Daoy (cell line): ENCODE data around the gene EXOC4. TPM values are rescaled to one million over a fixed set of nuclear protein-coding genes. Genes with fewer than 3 reads are reported as not detected.

Source experiments
- DNase-seq: peaks from one replicate; pipeline ENCODE4 v3.0.0-alpha.2; 2015; ENCODE audit warnings: low read depth
- total RNA-seq: library from RNA; depleted of rRNA; stranded (reverse); fragments of >200 nt; shearing (Covaris generic); gene quantifications from 2 replicates; pipeline ENCODE4 v1.2.3, GENCODE V29; 2014

The EXOC4 gene
- total RNA-seq, 1 experiment from 2014 or later = 36.9 TPM

GRCh38 chr7:133670250-133670649, 417.4 kb downstream of the EXOC4 start:
- no peak for DNase-seq

- no peak for DNase-seq
Measured at GRCh38 chr7:133672866-133673265, 420.0 kb downstream of the EXOC4 start.

DNA sequence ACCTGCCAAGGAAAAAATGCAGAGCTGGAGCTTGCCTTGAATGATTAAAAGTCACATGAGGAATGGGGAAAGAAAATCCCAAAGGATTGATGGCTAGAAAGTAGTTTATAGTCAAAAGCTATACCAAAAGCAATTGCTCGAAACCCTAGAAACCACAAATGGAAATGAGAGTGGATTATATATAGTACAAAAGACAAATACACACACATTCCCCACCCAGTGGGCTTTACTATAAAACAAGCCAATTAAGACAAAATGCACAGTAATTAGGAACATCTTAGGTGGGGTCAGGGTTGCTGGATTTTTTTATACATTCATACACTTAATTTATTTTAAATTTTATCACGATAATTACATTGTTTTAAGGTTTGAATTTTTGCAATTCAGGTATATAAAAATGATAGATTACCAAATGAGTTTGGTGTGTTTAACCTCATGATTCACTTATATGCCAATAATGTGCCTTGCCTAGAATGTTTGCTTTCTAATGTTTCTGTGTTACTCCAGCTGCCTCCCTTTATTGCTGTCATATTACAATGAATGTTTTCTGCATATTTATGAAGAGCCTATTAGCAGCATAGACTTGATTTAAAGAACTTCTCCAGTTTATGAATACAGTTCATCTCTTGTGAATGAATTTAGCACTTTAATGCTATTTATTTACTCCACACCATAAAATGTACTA, 421.3 kb downstream of the EXOC4 start:
- no peak for DNase-seq

DNA sequence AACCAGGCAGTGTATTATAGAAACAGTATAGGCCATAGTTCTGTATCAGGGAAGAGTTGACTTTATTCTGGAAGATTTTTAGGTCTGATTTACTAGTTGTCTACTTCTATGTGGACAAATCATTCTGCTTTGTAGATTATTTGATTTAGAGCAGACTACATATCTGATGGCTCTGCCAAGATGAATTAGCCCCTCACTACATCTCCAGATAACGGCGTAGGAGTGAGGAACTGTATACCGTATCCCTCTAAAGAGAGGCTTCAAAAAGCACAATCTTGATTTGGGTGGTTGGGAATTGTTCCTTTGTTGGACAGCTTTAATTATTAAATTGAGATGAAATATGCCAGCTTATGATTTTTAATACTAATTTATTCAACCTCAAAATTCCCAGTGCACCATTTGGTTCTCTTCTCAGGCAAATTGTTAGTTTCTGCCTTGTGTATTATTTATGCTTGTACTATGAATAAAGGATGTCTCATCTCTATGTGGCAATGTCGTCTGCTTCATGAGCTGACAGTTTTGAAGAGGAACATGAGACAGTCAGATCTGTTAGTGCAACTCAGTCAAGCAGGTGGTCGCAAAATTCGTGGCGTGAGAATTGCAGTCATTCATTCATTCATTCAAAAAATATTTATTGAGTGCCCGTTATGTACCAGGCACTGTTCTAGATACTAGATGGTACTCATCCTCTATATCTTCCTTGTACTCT, 422.8 kb downstream of the EXOC4 start:
- DNase-seq = no peak

GRCh38 chr7:133676805-133677370, 424.0 kb downstream of the EXOC4 start:
- DNase-seq = no peak

DNA sequence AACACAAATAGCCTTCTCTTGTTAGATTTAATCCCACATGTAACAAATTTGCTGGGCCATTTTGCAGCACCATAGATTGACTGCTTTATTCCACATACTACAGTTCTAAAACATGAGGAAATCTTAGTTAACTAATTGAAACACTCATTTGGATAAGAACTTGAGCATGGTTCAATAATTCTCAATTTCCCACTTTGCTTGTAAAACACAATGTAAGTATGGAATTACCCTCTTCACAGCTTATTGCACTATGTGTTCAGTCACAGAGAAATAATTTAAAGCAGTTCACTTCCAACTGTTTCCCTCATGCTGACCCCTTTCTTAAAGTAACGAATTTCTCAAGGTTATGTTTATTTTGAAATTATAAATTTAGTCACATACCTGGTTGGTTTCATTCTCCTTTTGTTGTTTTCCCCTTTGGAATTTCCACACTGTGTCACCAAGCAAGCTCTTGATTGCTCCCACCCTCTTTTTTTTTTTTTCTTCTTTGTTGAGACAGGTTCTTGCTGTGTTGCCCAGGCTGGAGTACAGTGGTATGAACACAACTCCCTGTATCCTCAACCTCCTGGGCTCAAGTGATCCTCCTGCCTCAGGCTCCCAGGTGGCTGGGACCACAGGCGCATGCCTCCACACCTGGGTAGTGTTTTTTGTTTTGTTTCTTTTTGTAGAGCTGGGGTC, 425.4 kb downstream of the EXOC4 start:
- DNase-seq = no peak

DNA sequence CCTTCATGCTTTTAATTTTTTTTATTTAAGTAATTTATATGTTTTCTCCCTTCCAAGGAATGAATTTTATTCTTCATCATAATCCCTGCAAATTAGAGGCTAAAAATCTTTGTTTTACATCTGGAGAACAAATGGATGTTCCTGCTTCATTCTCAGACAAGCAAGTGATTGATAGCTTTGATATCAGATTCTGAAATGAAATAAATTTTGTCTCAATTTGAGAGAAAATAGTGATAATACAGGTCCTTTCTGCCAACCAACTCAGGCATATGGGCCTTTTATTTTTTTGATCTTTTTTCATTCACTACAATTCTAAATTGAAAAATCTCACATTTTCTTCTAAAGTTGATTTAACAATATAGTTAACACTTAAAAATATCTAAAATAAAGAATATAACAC, 427.1 kb downstream of the EXOC4 start:
- no peak for DNase-seq

GRCh38 chr7:133681529-133681928, 428.7 kb downstream of the EXOC4 start:
- DNase-seq = no peak

DNA sequence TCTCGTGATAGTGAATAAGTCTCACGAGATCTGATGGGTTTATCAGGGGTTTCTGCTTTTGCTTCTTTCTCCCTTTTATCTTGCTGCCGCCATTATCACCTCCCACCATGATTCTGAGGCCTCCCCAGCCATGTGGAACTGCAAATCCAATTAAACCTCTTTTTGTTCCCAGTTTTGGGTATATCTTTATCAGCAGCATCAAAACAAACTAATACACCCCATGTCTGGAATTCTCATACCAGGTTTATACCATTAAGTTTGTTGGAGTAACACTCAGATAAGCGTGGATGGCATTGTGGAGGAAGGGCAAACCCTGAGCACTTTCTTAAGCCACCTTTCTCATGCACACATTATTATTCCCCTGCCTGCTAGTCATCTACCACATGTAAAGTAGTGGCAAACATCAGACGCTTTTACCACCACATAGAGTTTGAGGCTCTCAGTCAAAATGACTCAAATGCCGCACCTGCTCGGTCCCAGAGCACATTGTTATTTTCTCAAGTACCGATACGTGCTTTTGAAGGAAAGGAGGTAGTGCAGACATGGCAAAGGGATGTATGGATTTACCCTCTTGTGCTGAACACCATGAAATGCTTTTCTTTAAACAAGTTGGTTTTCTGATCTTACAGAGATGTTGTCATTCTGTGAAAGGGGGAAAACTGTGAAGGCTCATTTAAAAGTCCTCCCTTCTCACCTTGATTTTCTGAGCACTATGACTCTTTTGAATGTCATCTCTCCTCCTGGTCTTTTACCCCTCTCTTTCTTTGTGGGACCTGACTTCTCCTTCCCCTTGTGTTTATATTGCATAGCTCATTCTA, 429.7 kb downstream of the EXOC4 start:
- no peak for DNase-seq

- no peak for DNase-seq
Measured at GRCh38 chr7:133683182-133683454, 430.2 kb downstream of the EXOC4 start.

DNA sequence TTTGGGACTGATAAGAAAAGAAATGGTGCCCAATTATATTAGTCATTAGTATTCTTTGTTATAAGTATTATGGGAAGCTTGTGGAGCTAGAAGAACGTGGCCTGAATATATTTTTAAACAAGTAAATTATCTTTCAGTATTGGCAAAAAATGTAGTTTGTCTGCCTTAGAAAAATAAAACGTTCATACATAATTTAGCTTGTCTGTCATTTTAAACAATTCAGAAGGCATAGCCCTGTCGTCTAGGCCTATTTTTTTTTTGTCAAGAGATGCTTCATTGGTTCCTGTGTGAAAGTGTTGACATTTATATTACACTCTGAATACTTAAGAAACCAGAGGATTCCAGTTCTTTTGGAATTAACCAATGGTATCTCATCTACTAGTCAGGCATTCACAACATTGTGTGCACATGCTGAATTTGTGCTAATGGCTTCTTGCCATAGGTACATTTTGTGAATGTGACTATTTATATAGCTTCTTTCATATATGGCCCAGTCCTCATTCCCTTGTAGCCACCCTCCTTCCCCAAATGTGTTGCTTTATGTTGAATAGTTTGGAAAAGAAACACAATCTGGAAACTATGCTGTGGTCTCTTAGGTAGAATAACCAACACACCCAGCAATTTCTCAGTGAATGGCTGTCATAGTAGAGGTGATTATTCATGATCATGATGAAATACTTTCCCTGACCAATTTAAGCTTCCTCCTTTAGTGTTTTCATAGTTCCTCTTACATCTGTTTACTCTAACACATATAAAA, 435.8 kb downstream of the EXOC4 start:
- DNase-seq = no peak

DNA sequence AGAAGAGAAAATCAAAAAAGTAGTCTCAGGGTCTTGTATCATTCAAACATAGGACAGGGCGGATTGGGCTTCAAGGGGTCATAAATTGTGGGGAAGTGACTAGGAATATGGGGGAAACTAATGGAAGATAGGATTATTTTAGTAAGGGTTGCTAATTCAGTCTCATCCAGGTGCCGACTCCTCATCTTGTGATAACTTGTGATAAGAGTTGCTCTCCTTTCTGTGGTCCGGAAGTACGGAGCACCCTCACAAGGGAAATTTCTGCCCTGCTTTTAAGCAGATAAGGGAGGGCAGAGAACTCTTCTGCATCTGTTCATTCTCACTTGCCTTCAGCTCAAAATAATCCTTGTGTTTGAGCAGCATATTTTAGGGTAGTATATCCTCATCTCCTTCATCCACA, 437.9 kb downstream of the EXOC4 start:
- no peak for DNase-seq

DNA sequence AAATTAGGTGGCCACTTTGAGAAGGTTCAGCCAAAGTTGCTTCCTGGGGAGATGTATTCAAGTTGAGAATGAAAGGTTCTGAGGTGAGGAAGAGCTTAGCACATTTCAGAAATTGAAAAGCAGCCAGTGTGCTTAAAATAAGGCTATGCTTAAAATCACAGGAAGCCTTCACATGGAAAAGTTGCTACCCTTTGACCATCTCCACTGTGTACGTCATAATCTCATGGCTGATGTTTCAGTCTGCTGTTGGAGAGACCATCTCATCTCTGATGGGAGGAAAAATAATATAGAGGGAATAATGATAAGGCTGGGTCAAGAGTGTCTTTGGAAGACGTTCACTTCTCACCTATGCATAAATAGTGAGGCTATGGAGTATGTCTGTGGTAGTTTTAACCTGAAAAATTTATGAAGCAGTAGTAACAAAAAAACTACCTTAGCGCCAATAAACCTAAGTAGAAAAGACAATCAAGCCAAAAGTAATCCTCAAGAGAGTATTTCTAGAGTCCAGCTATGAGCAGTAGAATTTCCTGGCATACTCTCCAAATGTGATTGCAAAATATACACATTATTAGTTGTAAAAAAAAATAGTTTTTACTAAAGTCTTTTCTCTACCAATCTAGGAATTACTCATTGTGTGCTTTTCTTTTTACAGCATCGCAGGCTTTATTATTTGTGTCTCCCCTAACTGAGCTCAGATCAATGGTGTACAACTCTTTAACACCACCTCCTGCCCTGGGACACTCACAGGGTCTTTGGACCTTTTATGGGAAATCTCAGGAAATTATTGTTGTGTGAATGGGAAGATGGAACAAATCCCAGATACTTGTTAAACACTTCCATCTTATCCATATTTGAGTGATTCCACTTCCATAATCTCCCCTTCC, 439.1 kb downstream of the EXOC4 start:
- DNase-seq = no peak

GRCh38 chr7:133693281-133693680, 440.4 kb downstream of the EXOC4 start:
- no peak for DNase-seq

- peak; percentile 14 for DNase-seq
Measured at GRCh38 chr7:133696056-133696455, 443.2 kb downstream of the EXOC4 start.

- DNase-seq = no peak
Measured at GRCh38 chr7:133697585-133697984, 444.7 kb downstream of the EXOC4 start.

- DNase-seq = no peak
Measured at GRCh38 chr7:133698127-133698526, 445.2 kb downstream of the EXOC4 start.

DNA sequence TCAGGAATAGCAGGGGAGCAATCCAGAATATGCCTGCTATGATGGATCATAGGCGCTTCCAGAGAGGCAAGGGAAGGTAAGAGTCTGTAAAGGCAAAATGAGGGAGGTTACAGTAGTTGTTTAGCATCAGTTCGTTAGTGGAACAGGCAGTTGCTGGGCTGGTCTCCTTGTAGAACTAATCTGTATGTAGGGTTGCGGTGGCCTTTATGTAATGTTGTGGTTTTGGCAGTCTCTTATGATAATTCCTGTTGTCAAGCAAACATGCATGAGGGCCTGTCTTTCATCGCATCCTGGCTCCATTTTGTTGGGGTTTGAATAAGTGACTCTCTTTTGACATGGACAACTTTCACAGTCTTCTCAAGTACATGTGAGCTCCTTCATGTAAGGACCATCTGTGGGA, 446.5 kb downstream of the EXOC4 start:
- peak; percentile 11 for DNase-seq

- DNase-seq = no peak
Measured at GRCh38 chr7:133702078-133702477, 449.2 kb downstream of the EXOC4 start.

DNA sequence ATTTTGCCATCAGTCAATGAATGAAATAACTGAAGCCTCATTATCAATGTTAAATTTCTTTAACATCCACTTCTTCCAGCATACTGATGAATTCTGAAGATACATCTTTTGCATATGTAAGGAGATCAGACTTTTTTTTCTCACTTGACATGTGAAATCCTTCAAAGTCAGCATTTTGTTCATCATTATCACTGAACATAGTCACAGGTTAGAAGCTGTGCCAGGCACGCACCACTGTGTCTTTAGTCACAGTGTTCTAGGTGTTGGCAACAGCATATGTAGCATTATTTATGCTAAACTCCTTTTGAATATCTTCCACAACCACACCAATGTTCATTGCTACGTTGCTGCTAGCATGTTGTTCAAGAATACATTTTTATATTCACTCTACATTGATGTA, 450.1 kb downstream of the EXOC4 start:
- DNase-seq = no peak
